Coronary artery (tissue), 2 donors: ENCODE data around the gene SPDYC.
A peak's percentile ranks its signal among the peaks of the same experiment; 100 is the strongest.

Experiments
- DNase-seq: peaks from one replicate; pipeline ENCODE4 v3.0.0-alpha.2; 2017; ENCODE audit warnings: low spot score
- H3K27ac ChIP-seq, 2 donors: fragments of 200-600 bp; sonication (generic); one replicate each; pipeline ENCODE4 v1.5.1; 2016 to 2019
- H3K4me3 ChIP-seq: fragments of 200-600 bp; sonication (generic); 2 replicates; pipeline ENCODE4 v1.5.1; 2016; ENCODE audit warnings: mild to moderate bottlenecking, moderate library complexity
- CTCF ChIP-seq: fragments of 200-600 bp; sonication (generic); IDR thresholded peaks from one replicate; pipeline ENCODE4 v1.5.1; 2019; ENCODE audit warnings: antibody characterized with exemption

The SPDYC gene

DNA sequence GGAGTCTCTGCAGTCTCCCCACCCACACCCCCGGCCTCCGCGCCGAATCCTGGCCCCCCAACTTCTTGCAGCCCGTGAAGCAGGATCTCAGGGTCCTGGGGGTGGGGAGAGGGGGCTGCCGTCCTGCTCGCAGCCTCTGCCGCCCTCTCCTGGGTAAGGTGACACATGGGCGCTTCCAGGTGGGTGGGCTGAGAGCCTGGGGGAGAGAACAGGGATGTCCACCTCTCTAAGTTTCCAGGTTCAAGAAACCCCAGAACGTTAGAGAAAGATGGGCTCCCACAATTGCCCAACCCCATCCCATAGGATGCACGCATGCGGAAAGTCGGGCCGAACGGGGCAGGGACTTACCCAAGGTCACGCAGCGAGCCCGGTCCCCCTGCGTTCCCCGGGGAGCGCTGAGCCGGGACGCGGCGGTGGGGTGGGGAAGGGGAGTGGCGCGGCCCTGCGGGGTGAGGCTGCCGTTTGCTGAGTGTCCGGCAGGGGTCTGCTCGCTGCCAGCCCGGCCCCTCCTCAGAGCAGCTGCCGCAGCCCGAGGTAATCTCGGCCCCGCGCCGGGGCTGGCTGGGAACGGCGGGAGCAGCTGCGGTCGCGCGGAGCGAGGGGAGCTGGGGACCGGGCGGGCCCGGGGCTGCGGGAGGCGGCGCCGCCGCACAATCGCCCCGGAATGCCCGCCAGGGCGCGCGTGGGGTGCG is 11.0 kb downstream of the SPDYC start:
- peak; percentile 84 for DNase-seq
- TF ChIP-seq CTCF, result no peak
- Histone ChIP-seq H3K4me3 (peak overlapping the region; percentile 87), H3K27ac (peak overlapping the region; percentile 80 to 96)

- H3K27ac ChIP-seq, result peak within 1 kb of the TSS; percentile 80 to 96
- H3K4me3 ChIP-seq, result peak within 1 kb of the TSS; percentile 87
- DNase-seq, result peak; percentile 92
- TF ChIP-seq CTCF, result no peak
Measured at GRCh38 chr11:65181569-65182257, 11.7 kb downstream of the SPDYC start, which contains the start of gene CAPN1. CAPN1 (plus strand) TSS chr11:65181928; CDS start chr11:65182702, 774 bp downstream.

DNA sequence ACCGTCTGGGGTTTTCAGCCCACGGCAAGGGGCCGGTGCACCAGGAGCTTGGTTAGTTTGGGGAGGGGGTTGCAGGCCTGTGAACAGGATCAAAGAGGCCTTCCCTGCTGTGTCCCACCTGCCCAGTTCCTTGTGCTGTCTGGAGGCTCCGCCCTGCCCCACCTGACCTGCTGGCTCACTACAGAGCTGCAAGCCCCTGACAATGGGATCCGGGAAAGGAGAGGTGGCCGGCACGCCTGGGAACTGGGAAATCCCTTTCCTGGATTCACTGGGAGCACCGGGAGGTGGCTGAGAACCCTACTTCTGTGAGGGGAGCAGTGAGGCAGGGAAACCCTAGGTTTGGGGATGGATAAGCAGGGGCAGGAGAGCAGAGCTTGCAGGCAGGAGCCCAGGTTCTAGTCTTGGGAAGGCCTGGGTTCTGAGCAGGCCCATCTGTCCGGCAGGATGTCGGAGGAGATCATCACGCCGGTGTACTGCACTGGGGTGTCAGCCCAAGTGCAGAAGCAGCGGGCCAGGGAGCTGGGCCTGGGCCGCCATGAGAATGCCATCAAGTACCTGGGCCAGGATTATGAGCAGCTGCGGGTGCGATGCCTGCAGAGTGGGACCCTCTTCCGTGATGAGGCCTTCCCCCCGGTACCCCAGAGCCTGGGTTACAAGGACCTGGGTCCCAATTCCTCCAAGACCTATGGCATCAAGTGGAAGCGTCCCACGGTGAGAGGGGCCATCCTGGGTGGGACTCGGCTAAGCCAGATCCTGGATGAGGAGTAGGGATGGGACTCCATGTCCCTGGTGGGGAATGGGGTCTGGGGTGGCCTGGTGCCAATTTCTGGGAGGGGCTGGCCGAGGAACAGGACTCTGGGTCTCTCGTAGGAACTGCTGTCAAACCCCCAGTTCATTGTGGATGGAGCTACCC is 12.5 kb downstream of the SPDYC start:
- TF ChIP-seq CTCF, result no peak
- no peak for DNase-seq
- H3K4me3 ChIP-seq, result peak overlapping the region; percentile 87
- peak overlapping the region; percentile 80 to 96 for H3K27ac ChIP-seq

- H3K27ac ChIP-seq, result peak overlapping the region in 1 of 2 donors; percentile 96
- no peak for TF ChIP-seq CTCF
- no peak for DNase-seq
- H3K4me3 ChIP-seq, result peak overlapping the region; percentile 87
Measured at GRCh38 chr11:65183201-65183891, 13.3 kb downstream of the SPDYC start.

DNA sequence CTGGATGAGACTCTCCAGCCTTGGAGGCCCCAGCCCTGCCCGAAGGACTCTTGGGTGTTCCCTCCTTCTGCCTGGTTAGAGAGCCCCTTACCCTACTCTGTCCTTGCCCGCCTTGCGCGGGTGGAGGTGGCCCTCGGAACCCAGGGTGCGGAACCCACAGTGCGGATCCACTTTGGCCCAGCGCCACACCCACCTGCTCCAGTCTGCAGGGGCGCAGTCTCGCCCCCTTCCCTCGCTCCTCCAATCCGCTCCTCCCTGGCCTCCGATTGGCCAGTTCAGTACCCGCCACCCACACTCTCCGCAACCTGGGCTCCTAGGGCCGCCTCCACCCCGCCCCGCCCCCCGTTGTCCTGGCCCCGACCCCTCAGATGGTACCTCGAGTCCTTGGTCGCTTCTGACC is 14.1 kb downstream of the SPDYC start:
- TF ChIP-seq CTCF, result no peak
- Histone ChIP-seq H3K4me3 (no peak overlapping the region), H3K27ac (no peak overlapping the region)
- no peak for DNase-seq

DNA sequence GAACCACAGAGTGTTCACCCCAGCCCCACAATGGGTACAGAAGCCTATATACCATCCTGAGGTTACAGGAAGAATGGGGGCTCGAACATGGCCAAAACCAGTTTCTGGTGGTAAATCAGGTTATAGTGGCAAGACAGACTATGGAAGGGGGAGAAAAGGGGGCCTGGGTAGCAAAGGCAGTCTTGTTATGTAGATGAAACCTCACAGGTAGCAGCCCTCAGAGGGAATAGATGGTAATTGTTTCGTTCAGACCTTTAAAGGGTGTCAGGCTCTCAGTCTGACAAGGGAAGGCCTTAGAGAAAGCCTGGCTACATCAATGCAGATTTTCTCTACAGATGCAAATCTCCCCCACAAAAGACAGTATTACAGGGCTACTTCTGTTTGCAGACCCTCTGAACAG is 15.1 kb downstream of the SPDYC start:
- DNase-seq, result no peak
- TF ChIP-seq CTCF, result no peak
- H3K27ac ChIP-seq, result no peak overlapping the region
- no peak overlapping the region for H3K4me3 ChIP-seq
